Progenitor cell of endocrine pancreas (in vitro differentiated cells): Measurements from ENCODE around the gene CCL23. TPM values are rescaled to one million over a fixed set of nuclear protein-coding genes. Genes with fewer than 3 reads are reported as not detected.
A peak's percentile ranks its signal among the peaks of the same experiment; 100 is the strongest.

Source experiments
- DNase-seq: peaks from one replicate; pipeline ENCODE4 v3.0.0; 2021; ENCODE audit warnings: low spot score; ENCODE audit not compliant: unreplicated experiment
- H3K27ac Mint-ChIP-seq: 2 replicates; pipeline ENCODE4 v1.8.0; 2021; ENCODE audit warnings: mild to moderate bottlenecking, moderate library complexity, mixed read lengths
- H3K27me3 Mint-ChIP-seq: 2 replicates; pipeline ENCODE4 v1.8.0; 2021; ENCODE audit warnings: mixed read lengths
- H3K36me3 Mint-ChIP-seq: 2 replicates; pipeline ENCODE4 v1.8.0; 2022; ENCODE audit warnings: mixed read lengths; ENCODE audit not compliant: insufficient read depth
- H3K4me1 Mint-ChIP-seq: 2 replicates; pipeline ENCODE4 v1.8.0; 2021; ENCODE audit warnings: low read depth, mixed read lengths
- H3K4me3 Mint-ChIP-seq: 2 replicates; pipeline ENCODE4 v1.8.0; 2021; ENCODE audit warnings: low read depth, mild to moderate bottlenecking, moderate library complexity, mixed read lengths
- H3K9me3 Mint-ChIP-seq: 2 replicates; pipeline ENCODE4 v1.8.0; 2021; ENCODE audit warnings: low read depth, mixed read lengths
- total RNA-seq: library from RNA; stranded (reverse); gene quantifications from 2 replicates; pipeline ENCODE4 v1.2.1, GENCODE V29; 2021
- TF ChIP-seq, protein P1 (sequence below): fragments of 200-600 bp; sonication (generic); IDR thresholded peaks from one replicate; pipeline ENCODE4 v1.5.0; 2021; ENCODE audit warnings: antibody characterized with exemption, mild to moderate bottlenecking; ENCODE audit not compliant: unreplicated experiment

Gene CCL23
- total RNA-seq, 1 donor from 2014 or later: not detected

DNA sequence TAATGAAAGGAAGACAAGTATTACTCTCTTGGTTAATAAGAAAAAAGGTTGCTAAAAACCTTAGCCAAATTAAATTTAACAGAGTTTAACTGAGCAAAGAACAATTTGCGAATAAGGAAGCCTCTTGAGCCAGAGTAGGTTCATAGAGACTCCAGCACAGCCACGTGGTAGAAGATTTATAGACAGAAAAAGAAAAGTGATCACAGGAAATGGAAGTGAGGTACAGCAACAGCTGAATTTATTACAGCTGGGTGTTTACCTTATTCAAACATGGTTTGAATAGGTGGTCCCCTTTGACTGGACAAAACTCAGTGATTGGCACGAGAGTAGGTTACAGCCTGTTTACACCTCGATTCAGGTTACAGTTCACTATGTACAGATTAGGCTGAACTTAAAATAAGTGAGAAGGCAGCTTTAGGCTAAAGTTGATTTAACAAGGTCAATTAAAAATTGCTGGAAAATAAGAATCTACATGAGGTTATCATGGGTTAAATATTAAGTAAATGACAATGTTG, 13.1 kb downstream of the CCL23 start:
- Mint-ChIP-seq H3K27me3 (no peaks in the 10 kb centered on the region), H3K36me3 (peaks cover 4% of the 10 kb centered on the region), H3K27ac (no peak overlapping the region), H3K4me3 (no peak overlapping the region), H3K9me3 (peaks cover 17% of the 10 kb centered on the region), H3K4me1 (peaks cover 43% of the 10 kb centered on the region)
- TF ChIP-seq, protein P1, sequence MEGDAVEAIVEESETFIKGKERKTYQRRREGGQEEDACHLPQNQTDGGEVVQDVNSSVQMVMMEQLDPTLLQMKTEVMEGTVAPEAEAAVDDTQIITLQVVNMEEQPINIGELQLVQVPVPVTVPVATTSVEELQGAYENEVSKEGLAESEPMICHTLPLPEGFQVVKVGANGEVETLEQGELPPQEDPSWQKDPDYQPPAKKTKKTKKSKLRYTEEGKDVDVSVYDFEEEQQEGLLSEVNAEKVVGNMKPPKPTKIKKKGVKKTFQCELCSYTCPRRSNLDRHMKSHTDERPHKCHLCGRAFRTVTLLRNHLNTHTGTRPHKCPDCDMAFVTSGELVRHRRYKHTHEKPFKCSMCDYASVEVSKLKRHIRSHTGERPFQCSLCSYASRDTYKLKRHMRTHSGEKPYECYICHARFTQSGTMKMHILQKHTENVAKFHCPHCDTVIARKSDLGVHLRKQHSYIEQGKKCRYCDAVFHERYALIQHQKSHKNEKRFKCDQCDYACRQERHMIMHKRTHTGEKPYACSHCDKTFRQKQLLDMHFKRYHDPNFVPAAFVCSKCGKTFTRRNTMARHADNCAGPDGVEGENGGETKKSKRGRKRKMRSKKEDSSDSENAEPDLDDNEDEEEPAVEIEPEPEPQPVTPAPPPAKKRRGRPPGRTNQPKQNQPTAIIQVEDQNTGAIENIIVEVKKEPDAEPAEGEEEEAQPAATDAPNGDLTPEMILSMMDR: no peak
- DNase-seq: no peak

DNA sequence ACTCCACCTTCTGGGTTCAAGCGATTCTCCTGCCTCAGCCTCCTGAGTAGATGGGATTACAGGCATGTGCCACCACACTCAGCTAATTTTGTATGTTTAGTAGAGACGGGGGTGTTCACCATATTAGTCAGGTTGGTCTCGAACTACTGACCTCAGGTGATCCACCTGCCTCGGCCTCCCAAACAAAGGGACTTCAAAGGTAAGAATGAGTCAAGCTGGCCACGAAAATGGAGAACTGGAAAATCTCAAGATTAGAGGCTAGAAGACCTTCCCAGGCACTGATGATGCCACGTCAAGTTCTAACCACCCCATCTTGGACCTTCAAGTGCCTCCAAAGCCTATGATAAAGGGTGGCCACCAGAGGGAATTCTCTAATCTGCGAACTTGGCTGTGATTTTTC, 15.1 kb downstream of the CCL23 start:
- H3K27ac Mint-ChIP-seq: no peak overlapping the region
- TF ChIP-seq, protein P1: no peak
- H3K4me1 Mint-ChIP-seq: peaks cover 43% of the 10 kb centered on the region
- DNase-seq: no peak
- no peak overlapping the region for H3K4me3 Mint-ChIP-seq
- H3K36me3 Mint-ChIP-seq: peaks cover 2% of the 10 kb centered on the region
- H3K27me3 Mint-ChIP-seq: no peaks in the 10 kb centered on the region
- H3K9me3 Mint-ChIP-seq: peaks cover 7% of the 10 kb centered on the region

DNA sequence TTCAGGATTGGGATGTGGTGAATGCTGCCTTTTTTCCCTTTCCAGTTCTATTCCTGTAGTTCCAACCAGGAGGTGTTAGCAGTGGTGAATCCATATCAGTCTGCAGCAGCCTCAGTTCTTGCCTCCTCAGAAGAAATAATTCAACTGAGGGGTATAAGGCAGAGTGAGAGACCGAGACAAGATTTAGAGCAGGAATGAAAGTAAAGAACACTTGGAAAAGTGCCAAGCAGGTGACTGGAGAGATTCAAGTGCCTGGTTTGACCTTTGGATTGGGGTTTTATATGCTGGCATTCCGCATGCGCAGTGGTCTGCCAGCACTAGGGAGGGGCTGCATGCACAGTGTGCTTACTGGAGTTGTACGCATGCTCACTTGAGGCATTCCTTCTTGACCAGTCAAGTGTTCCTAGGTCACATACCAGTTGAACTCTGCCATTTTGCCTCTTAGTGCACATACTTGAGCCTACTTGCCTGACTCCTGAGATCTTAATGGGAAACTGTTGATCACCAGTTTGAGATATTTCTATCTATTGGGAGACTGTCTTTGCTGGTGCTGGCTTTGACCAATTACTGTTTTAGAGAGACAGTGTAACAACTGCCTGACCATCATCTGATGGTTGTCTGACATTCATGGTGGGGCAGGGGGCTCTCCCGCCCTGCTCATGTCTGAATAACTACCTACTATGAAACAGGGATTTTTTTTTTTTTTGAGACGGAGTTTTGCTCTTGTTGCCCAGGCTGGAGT, 15.7 kb downstream of the CCL23 start:
- H3K27me3 Mint-ChIP-seq: no peaks in the 10 kb centered on the region
- TF ChIP-seq, protein P1: no peak
- H3K4me1 Mint-ChIP-seq: peaks cover 41% of the 10 kb centered on the region
- peak overlapping the region; percentile 10 for H3K27ac Mint-ChIP-seq
- no peak for DNase-seq
- peaks cover under 1% of the 10 kb centered on the region for H3K36me3 Mint-ChIP-seq
- peaks cover under 1% of the 10 kb centered on the region for H3K9me3 Mint-ChIP-seq
- no peak overlapping the region for H3K4me3 Mint-ChIP-seq

DNA sequence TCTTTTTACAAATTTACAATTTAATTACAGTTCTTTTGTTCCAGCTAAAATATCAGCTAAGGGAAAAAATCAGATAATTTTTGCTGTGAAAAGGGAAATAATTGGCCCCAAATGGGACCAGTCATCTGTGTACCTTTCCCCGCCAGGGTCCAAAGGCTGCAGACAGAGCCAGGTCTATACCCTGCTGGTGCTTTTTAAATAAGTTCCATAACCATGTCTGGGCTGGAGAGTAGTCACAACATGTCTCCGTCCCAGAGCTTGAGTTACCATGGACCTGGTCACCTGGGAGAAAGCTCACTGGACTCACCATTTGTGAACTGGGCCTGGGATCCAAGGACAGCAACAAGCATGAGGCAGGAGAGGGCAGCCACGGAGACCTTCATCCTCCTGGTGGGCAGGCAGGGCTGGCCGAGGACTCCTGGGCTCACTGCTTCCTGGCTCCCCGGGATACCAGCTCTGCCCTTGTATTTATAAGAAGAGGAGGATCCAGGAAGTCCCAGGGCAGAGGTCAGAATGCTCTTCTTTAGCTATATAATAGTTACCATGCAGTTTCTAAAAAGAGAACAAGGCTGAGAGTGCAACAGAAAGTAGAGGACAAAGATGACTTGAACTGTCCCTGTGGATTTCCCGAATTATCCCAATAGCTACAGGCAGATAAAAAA, 16.5 kb downstream of the CCL23 start, which contains the start of gene CCL15:
TSS of gene CCL15 (minus strand) at position 444 of the 662 bp plus-strand sequence. CDS start at position 383, 61 bp downstream.
- Mint-ChIP-seq H3K27ac (peak within 1 kb of the TSS; percentile 10), H3K27me3 (no peaks in the 10 kb centered on the region), H3K9me3 (no peaks in the 10 kb centered on the region), H3K36me3 (no peaks in the 10 kb centered on the region), H3K4me1 (peaks cover 39% of the 10 kb centered on the region), H3K4me3 (peak within 1 kb of the TSS; percentile 32)
- TF ChIP-seq, protein P1: no peak
- no peak for DNase-seq

DNA sequence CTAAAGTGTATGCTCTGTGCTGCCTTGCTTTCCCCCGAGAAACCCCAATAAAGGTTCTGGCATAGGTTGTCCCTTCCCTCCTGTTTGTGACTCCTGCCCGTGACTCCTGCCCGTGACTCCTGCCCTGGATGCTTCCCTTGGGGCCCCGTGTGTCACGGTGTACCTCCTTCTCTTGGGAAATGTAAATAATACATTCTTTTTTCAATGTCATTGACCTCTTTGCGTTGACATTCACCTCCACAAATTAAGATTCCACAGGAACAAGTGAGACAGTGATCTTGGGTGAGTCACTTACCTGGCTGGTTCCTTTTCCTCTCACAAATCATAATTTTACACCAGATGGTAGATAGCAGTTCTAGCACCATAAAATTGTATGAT, 17.1 kb downstream of the CCL23 start:
- Mint-ChIP-seq H3K27me3 (no peaks in the 10 kb centered on the region), H3K36me3 (no peaks in the 10 kb centered on the region), H3K9me3 (no peaks in the 10 kb centered on the region), H3K4me1 (peaks cover 35% of the 10 kb centered on the region), H3K4me3 (peak overlapping the region; percentile 32), H3K27ac (no peak overlapping the region)
- no peak for DNase-seq
- TF ChIP-seq, protein P1: no peak
